GM23248 (cell line): ENCODE data around the gene HBZ. TPM values are rescaled to one million over a fixed set of nuclear protein-coding genes. Genes with fewer than 3 reads are reported as not detected.

Experiments
- DNase-seq: peaks from one replicate; pipeline ENCODE4 v3.0.0-alpha.2; 2015
- H2AFZ ChIP-seq: fragments of 200-600 bp; sonication (generic); 2 replicates; pipeline ENCODE4 v1.6.1; 2016; ENCODE audit warnings: antibody characterized with exemption
- H3F3A ChIP-seq: fragments of 200-600 bp; sonication (generic); 2 replicates; pipeline ENCODE4 v1.6.1; 2016; ENCODE audit warnings: mild to moderate bottlenecking, antibody characterized with exemption, mixed run types; ENCODE audit not compliant: insufficient read depth
- H3K27ac ChIP-seq: fragments of 200-600 bp; sonication (generic); 2 replicates; pipeline ENCODE4 v1.5.1; 2016; ENCODE audit warnings: mild to moderate bottlenecking
- H3K27me3 ChIP-seq: fragments of 200-600 bp; sonication (generic); replicated peaks from 2 replicates; pipeline ENCODE4 v1.6.1; 2016; ENCODE audit warnings: mild to moderate bottlenecking; ENCODE audit not compliant: insufficient read depth
- H3K36me3 ChIP-seq: fragments of 200-600 bp; sonication (generic); 2 replicates; pipeline ENCODE4 v1.6.1; 2016; ENCODE audit warnings: low read depth, mild to moderate bottlenecking
- H3K4me1 ChIP-seq: fragments of 200-600 bp; sonication (generic); 2 replicates; pipeline ENCODE4 v1.6.1; 2016; ENCODE audit warnings: mild to moderate bottlenecking; ENCODE audit not compliant: insufficient read depth
- H3K4me2 ChIP-seq: fragments of 200-600 bp; sonication (generic); one replicate; pipeline ENCODE4 v1.6.1; 2016; ENCODE audit warnings: mild to moderate bottlenecking; ENCODE audit not compliant: unreplicated experiment
- H3K4me3 ChIP-seq: fragments of 200-600 bp; sonication (generic); 2 replicates; pipeline ENCODE4 v1.5.1; 2016; ENCODE audit warnings: mild to moderate bottlenecking
- H3K79me2 ChIP-seq: fragments of 200-600 bp; sonication (generic); 2 replicates; pipeline ENCODE4 v1.6.1; 2016; ENCODE audit warnings: mild to moderate bottlenecking; ENCODE audit not compliant: insufficient read depth
- H3K9ac ChIP-seq: fragments of 200-600 bp; sonication (generic); 2 replicates; pipeline ENCODE4 v1.6.1; 2016; ENCODE audit warnings: mild to moderate bottlenecking
- H3K9me2 ChIP-seq: fragments of 200-600 bp; sonication (generic); 2 replicates; pipeline ENCODE4 v1.6.1; 2016; ENCODE audit warnings: mixed run types, mild to moderate bottlenecking, moderate library complexity; ENCODE audit not compliant: insufficient read depth
- H3K9me3 ChIP-seq: fragments of 200-600 bp; sonication (generic); one replicate; pipeline ENCODE4 v1.6.1; 2017; ENCODE audit warnings: low read depth
- H4K20me1 ChIP-seq: fragments of 200-600 bp; sonication (generic); 2 replicates; pipeline ENCODE4 v1.6.0; 2016; ENCODE audit not compliant: insufficient read depth
- EZH2 ChIP-seq: fragments of 200-600 bp; sonication (generic); IDR thresholded peaks from 2 replicates; pipeline ENCODE4 v1.6.1; 2018; ENCODE audit warnings: antibody characterized with exemption, mild to moderate bottlenecking; ENCODE audit not compliant: insufficient read depth, poor library complexity, severe bottlenecking
- EZH2phosphoT487 ChIP-seq: fragments of 200-600 bp; sonication (generic); IDR thresholded peaks from 2 replicates; pipeline ENCODE4 v1.6.1; 2018; ENCODE audit warnings: antibody characterized with exemption, moderate library complexity, mild to moderate bottlenecking, low read depth; ENCODE audit not compliant: insufficient read depth
- WGBS, 2 experiments: methylation state at CpG; one replicate each; pipeline ENCODE4 v1.1.6; 2015 to 2017; ENCODE audit warnings: low lambda C conversion rate in 2 of 2, low coverage in 1 of 2; ENCODE audit errors: missing lambda C conversion rate in 2 of 2; 5-methylcytosine and 5-hydroxymethylcytosine counted together
- in situ Hi-C: fragments of 300-500 bp; cut with MboI; formaldehyde crosslinking; loops from 2 replicates; pipeline ENCODE4 v1.15.0; 2020
- polyA plus RNA-seq: library from polyadenylated mRNA; unstranded; fragments of >200 nt; fragmentation: Nextera tagmentation; extraction: Ambion mirVana; gene quantifications from 2 replicates; pipeline ENCODE4 v1.2.1, GENCODE V29; 2016
- total RNA-seq: library from RNA; depleted of rRNA; stranded (reverse); fragments of >200 nt; shearing (Covaris generic); gene quantifications from 2 replicates; pipeline ENCODE4 v1.2.3, GENCODE V29; 2014

HBZ gene
- total and polyA plus RNA-seq, 2 experiments from 2014 or later, result not detected

DNA sequence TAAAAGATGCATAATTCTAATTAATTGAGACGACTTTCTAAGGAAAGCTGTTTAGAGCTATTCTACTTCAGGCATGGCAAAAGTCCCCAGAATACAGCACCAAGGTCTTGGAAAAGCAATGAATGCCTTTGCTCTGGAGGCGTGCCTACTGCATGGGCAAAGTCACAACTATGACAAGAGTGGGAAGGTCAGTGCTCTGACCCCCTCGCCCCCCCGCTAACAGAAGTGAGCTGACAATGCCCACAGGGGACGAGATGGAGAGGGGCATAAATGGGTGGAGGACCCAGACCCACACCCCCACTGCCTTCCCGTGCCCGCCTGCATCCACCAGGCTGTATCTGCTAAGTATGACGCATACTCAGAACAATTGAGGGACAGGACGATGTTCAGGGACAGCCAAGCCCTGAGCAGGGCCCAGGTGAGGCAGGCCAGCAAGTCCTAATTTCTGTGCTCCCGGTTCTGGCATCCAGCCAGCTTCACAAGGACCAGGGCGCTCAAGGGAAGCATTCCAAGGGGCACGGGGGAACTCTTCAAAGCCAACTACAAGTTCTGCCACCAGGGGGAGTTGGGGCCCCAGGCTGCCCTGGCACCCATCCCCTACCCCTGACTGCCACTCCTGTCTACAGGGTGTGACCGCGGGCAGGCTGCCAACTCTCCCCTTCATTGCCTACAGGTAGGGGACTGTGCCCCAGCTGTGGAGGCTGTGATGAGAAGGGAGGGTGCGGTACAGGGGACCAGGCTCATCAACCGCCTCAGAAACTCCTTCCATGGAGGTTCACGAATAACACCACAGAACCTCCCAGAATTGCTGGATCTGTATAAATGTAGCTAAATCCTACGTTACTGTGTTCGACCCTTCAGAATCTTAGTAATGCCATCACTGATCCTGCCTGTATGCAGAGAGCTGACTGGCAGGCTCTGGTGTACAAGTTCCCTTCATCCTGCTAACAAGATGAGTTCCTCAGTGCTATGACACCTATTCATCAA lies 34.8 kb upstream of the HBZ start:
- in situ Hi-C loops, result no loop called here
- Histone ChIP-seq H3K79me2 (peaks cover 10% of the 10 kb centered on the region; the same call in 1 of the 2 replicates), H3K27me3 (no peaks in the 10 kb centered on the region), H3K4me2 (no peak overlapping the region), H3K9me3 (no peaks in the 10 kb centered on the region), H3K36me3 (peaks cover 3% of the 10 kb centered on the region; the same call in 1 of the 2 replicates), H3K27ac (no peak overlapping the region), H3K4me1 (peaks cover 14% of the 10 kb centered on the region), H3K9me2 (no peaks in the 10 kb centered on the region), H3F3A (peaks cover 19% of the 10 kb centered on the region), H2AFZ (no peak overlapping the region), H3K4me3 (no peak overlapping the region), H4K20me1 (no peaks in the 10 kb centered on the region), H3K9ac (no peak overlapping the region)
- TF ChIP-seq EZH2phosphoT487 (no peak), EZH2 (no peak)
- peak; percentile 64 for DNase-seq
- WGBS, 2 experiments, result 67 to 68% methylated on average over 19 of the region's 19 CpGs

DNA sequence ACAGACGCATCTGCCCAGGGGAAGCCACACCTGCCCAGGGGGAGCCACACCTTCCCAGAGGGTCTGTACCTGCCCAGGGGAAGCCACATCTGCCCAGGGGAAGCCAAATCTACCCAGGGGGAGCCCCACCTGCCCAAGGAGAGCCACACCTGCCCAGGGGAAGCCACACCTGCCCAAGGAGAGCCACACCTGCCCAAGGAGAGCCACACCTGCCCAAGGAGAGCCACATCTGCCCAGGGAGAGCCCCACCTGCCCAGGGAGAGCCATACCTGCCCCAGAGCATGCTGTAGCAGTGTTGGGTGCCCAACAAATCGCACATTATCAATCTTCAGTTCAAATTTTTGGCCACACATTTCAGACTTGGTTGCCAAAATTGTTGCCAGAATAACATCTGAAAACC lies 33.6 kb upstream of the HBZ start:
- TF ChIP-seq EZH2 (no peak), EZH2phosphoT487 (no peak)
- Histone ChIP-seq H3K4me1 (peaks cover 2% of the 10 kb centered on the region), H3K9me3 (no peaks in the 10 kb centered on the region), H4K20me1 (no peaks in the 10 kb centered on the region), H2AFZ (no peak overlapping the region), H3K27me3 (no peaks in the 10 kb centered on the region), H3K36me3 (peaks cover 3% of the 10 kb centered on the region; the same call in 1 of the 2 replicates), H3K4me2 (no peak overlapping the region), H3F3A (peaks cover 7% of the 10 kb centered on the region; the same call in 1 of the 2 replicates), H3K79me2 (peaks cover 15% of the 10 kb centered on the region; the same call in 1 of the 2 replicates), H3K27ac (no peak overlapping the region), H3K9ac (no peak overlapping the region), H3K4me3 (no peak overlapping the region), H3K9me2 (no peaks in the 10 kb centered on the region)
- 94 to 100% methylated on average over 2 of the region's 2 CpGs for WGBS, 2 experiments
- DNase-seq, result no peak
- in situ Hi-C loops, result no loop called here

DNA sequence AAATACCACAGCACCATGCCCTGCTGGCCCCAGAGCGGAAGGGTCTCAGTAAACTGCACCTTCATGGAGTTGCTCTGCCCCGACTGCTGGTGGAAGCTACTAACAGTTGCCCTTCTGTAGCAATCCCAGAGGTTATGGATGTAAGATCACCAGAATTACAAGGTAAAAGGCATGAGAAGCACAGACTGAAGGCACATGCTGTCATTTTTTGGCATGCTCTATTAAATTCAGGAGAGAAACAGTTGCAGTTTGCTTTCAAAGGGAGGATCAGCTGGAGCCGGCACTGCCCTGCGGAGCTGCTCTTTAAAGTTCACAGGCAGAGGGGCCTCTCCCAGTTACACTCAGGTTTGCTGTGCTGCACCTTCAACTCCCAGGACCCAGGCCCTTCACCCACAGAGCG lies 33.1 kb upstream of the HBZ start:
- 97 to 99% methylated on average over 5 of the region's 5 CpGs for WGBS, 2 experiments
- Histone ChIP-seq H3K4me1 (no peaks in the 10 kb centered on the region), H3K27ac (no peak overlapping the region), H2AFZ (no peak overlapping the region), H3K9me2 (no peaks in the 10 kb centered on the region), H3K36me3 (peaks cover 3% of the 10 kb centered on the region; the same call in 1 of the 2 replicates), H3K79me2 (peaks cover 15% of the 10 kb centered on the region; the same call in 1 of the 2 replicates), H3K4me3 (no peak overlapping the region), H4K20me1 (no peaks in the 10 kb centered on the region), H3K27me3 (no peaks in the 10 kb centered on the region), H3K4me2 (no peak overlapping the region), H3K9ac (no peak overlapping the region), H3F3A (peaks cover 4% of the 10 kb centered on the region; the same call in 1 of the 2 replicates), H3K9me3 (no peaks in the 10 kb centered on the region)
- in situ Hi-C loops, result no loop called here
- DNase-seq, result no peak
- no peak for TF ChIP-seq EZH2phosphoT487
- no peak for TF ChIP-seq EZH2

DNA sequence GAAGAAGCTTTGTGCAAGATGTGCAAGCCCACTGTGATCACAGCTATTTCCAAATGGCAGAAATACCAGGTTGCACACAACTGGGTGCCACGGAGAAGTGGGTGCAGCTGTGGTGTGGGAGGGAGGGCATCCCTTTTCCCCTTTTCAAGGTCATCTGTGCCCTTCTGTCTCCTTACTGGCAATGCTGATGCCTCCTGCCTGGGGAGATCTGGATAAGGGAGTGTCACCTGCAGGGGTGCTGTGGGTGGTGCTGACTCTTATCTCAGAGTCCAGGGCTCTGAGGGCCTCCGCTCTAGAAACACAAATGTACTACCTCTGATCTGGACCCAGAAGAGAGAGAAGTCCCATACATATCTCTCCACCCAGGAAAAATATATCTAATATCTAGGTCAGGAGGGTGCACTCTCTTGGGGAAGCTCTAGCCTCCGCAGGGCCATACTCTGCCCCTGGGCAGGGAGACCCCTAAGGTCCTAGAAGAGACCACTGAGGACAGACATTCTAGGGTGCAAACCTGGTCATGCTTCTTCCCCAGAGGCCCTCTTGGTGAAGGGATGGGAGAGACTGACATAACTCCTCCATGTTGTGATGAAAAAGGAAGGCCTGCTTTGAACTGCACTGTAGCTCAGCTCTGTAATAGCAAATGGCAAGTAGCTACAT lies 32.5 kb upstream of the HBZ start:
- H3K9ac ChIP-seq, result no peak overlapping the region

More for the DNA sequence above, 32.5 kb upstream of the HBZ start:
- Histone ChIP-seq H3K9me2 (no peaks in the 10 kb centered on the region), H3F3A (no peaks in the 10 kb centered on the region), H4K20me1 (no peaks in the 10 kb centered on the region), H3K79me2 (peaks cover 15% of the 10 kb centered on the region; the same call in 1 of the 2 replicates), H3K27me3 (no peaks in the 10 kb centered on the region), H3K9me3 (no peaks in the 10 kb centered on the region), H3K4me3 (no peak overlapping the region), H3K27ac (no peak overlapping the region), H3K36me3 (peaks cover 3% of the 10 kb centered on the region; the same call in 1 of the 2 replicates), H3K4me2 (no peak overlapping the region), H2AFZ (no peak overlapping the region), H3K4me1 (no peaks in the 10 kb centered on the region)
- WGBS, 2 experiments, result 93 to 100% methylated on average over 3 of the region's 3 CpGs
- TF ChIP-seq EZH2, result no peak
- TF ChIP-seq EZH2phosphoT487, result no peak
- in situ Hi-C loops, result no loop called here
- no peak for DNase-seq
